ENCODE data around the gene TMPRSS4. TPM values are rescaled to one million over a fixed set of nuclear protein-coding genes. Genes with fewer than 3 reads are reported as not detected.

The TMPRSS4 gene
- total and polyA plus RNA-seq, 2 of the 13 experiments (the other 11 are each of a cell fraction or from before 2014, with no cell fraction given): 0.32 TPM; not detected in 1

DNA sequence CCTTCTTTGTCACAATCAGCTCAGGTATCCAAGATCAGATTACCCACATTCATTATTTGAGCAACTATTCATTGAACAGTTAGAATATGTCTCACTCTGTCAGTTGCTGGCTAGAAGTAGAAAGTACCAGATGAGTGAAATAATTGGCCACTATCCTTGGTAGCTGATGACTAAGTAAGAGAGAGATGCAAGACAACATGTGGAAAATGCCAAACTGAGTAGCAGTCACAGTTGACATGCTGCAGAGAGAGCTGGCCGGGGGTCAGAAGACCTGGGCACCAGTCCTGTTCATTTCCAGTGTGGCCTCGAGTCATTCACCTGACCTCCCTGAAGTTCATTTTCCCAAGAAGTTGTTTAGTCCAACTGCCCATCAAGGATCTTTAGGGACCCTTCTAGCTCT is 32.4 kb downstream of the TMPRSS4 start:
- no peak for FAIRE-seq
- TF ChIP-seq ATM (IDR thresholded peaks at IDR 0.05; ENCODE audit: borderline replicate concordance): no peak
- TF ChIP-seq SAFB2 (CRISPR knock-in tag; IDR thresholded peaks at IDR 0.05; ENCODE audit: borderline replicate concordance, low read depth): no peak

DNA sequence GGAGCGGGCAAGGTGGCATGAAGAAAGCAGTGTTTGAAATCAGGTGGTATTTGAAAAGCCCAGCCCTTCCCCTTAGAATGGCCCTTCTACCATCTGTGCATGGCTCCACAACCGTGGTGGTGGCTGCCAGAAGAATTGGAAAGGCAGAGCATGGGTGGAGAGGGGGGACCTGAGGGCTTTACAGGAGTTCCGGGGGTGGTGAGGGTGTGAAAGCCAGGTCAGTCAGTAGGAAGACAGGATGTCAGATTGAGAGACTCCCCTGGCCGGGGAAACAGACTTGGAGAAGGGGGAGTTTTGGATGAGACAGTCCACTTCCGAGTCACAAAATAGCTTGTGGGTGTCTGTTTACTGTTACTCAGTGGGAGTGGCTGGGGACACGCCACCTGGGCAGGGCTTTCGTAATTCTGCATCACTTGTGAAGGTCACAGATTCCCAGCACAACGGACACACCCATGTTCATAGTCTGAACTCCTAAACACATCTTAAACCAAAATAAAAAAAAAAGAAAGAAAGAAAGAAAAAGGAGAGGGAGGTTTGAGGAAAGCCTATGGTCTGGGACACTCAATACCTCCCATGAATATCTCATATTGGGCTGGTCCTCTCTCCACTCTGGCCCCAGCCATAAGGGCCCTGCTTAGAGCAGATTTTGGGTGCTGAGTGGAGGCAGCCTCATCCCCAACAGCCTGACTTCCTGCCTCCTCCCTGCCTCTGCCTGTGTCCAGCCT is 34.3 kb downstream of the TMPRSS4 start:
- Histone ChIP-seq H3K4me3 (replicated peaks in 1 of 3; ENCODE audit: insufficient read depth in 1 of 3, low read depth in 2 of 3, low read length in 3 of 3) (no peak overlapping the region), H4K20me1 (ENCODE audit: insufficient read depth, low read length) (no peaks in the 10 kb centered on the region), H3K9ac (ENCODE audit: insufficient read depth, low read depth, low read length) (no peak overlapping the region), H3K79me2 (ENCODE audit: insufficient read depth, low read length) (no peaks in the 10 kb centered on the region), H3K4me1 (ENCODE audit: insufficient read depth, low read length) (peaks cover 10% of the 10 kb centered on the region), H3K9me3 (ENCODE audit: low read length) (no peaks in the 10 kb centered on the region), H3K36me3 (replicated peaks in 1 of 2; ENCODE audit: control insufficient read depth in 1 of 2, insufficient read depth in 2 of 2, low read length in 2 of 2) (no peaks in the 10 kb centered on the region), H3K4me2 (ENCODE audit: low read depth, low read length) (no peak overlapping the region; the same call in 1 of the 2 replicates), H3K27ac (ENCODE audit: extremely low read length, insufficient read depth, low read length) (no peak overlapping the region), H3K27me3 (ENCODE audit: control insufficient read depth in 1 of 2, insufficient read depth in 2 of 2, low read length in 2 of 2) (peaks cover 4 to 25% of the 10 kb centered on the region in 2 experiments; a peak in 4 of 5 replicates), H2AFZ (ENCODE audit: low read length) (no peak overlapping the region)
- WGBS (ENCODE audit: low lambda C conversion rate): 14% methylated on average over 8 of the region's 8 CpGs
- POLR2A ChIA-PET: no interaction called here
- intact Hi-C loops (cut with micrococcal nuclease; ENCODE audit: unreplicated experiment): no loop called here
- in situ Hi-C loops (cut with HindIII; ENCODE audit: extremely low pct_ligation_motif_present, low pct_unique_long_range_greater_than_20kb): no loop called here
- no peak for TF ChIP-seq ZNF484 (CRISPR knock-in tag; IDR thresholded peaks at IDR 0.05; ENCODE audit: borderline replicate concordance, low read depth)
- 0 out of 2 replicates have a peak, but pooled peaks have one; percentile 28 for TF ChIP-seq SP5 (CRISPR knock-in tag; IDR thresholded peaks at IDR 0.05; ENCODE audit: borderline replicate concordance, low read depth)
- TF ChIP-seq ZNF670 (CRISPR knock-in tag; IDR thresholded peaks at IDR 0.05; ENCODE audit: borderline replicate concordance): no peak
- TF ChIP-seq, protein P1, sequence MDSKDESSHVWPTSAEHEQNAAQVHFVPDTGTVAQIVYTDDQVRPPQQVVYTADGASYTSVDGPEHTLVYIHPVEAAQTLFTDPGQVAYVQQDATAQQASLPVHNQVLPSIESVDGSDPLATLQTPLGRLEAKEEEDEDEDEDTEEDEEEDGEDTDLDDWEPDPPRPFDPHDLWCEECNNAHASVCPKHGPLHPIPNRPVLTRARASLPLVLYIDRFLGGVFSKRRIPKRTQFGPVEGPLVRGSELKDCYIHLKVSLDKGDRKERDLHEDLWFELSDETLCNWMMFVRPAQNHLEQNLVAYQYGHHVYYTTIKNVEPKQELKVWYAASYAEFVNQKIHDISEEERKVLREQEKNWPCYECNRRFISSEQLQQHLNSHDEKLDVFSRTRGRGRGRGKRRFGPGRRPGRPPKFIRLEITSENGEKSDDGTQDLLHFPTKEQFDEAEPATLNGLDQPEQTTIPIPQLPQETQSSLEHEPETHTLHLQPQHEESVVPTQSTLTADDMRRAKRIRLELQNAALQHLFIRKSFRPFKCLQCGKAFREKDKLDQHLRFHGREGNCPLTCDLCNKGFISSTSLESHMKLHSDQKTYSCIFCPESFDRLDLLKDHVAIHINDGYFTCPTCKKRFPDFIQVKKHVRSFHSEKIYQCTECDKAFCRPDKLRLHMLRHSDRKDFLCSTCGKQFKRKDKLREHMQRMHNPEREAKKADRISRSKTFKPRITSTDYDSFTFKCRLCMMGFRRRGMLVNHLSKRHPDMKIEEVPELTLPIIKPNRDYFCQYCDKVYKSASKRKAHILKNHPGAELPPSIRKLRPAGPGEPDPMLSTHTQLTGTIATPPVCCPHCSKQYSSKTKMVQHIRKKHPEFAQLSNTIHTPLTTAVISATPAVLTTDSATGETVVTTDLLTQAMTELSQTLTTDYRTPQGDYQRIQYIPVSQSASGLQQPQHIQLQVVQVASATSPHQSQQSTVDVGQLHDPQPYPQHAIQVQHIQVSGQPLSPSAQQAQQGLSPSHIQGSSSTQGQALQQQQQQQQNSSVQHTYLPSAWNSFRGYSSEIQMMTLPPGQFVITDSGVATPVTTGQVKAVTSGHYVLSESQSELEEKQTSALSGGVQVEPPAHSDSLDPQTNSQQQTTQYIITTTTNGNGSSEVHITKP (CRISPR knock-in tag; IDR thresholded peaks at IDR 0.05; ENCODE audit: low read depth): peak; percentile 46; the same call in 1 of the 2 replicates
- TF ChIP-seq, protein P2, sequence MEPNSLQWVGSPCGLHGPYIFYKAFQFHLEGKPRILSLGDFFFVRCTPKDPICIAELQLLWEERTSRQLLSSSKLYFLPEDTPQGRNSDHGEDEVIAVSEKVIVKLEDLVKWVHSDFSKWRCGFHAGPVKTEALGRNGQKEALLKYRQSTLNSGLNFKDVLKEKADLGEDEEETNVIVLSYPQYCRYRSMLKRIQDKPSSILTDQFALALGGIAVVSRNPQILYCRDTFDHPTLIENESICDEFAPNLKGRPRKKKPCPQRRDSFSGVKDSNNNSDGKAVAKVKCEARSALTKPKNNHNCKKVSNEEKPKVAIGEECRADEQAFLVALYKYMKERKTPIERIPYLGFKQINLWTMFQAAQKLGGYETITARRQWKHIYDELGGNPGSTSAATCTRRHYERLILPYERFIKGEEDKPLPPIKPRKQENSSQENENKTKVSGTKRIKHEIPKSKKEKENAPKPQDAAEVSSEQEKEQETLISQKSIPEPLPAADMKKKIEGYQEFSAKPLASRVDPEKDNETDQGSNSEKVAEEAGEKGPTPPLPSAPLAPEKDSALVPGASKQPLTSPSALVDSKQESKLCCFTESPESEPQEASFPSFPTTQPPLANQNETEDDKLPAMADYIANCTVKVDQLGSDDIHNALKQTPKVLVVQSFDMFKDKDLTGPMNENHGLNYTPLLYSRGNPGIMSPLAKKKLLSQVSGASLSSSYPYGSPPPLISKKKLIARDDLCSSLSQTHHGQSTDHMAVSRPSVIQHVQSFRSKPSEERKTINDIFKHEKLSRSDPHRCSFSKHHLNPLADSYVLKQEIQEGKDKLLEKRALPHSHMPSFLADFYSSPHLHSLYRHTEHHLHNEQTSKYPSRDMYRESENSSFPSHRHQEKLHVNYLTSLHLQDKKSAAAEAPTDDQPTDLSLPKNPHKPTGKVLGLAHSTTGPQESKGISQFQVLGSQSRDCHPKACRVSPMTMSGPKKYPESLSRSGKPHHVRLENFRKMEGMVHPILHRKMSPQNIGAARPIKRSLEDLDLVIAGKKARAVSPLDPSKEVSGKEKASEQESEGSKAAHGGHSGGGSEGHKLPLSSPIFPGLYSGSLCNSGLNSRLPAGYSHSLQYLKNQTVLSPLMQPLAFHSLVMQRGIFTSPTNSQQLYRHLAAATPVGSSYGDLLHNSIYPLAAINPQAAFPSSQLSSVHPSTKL (CRISPR knock-in tag; IDR thresholded peaks at IDR 0.05): 0 out of 2 replicates have a peak, but pooled peaks have one; percentile 16
- no TSS peak for BruUV-seq (replicated peaks)
- CTCF ChIA-PET (ENCODE audit: low intra/inter-chr PET ratio, low total read pairs): no interaction called here
- ATAC-seq (no peak), FAIRE-seq (no peak), DNase-seq (ENCODE audit: low spot score) (no peak)

More for the DNA sequence above, 32.4 kb downstream of the TMPRSS4 start:
- Histone ChIP-seq H3K9ac (ENCODE audit: insufficient read depth, low read depth, low read length) (no peak overlapping the region), H3K27me3 (ENCODE audit: control insufficient read depth in 1 of 2, insufficient read depth in 2 of 2, low read length in 2 of 2) (peaks cover 5 to 31% of the 10 kb centered on the region in 2 experiments), H2AFZ (ENCODE audit: low read length) (no peak overlapping the region), H3K79me2 (ENCODE audit: insufficient read depth, low read length) (no peaks in the 10 kb centered on the region), H3K4me2 (ENCODE audit: low read depth, low read length) (no peak overlapping the region), H3K4me1 (ENCODE audit: insufficient read depth, low read length) (peaks cover 10% of the 10 kb centered on the region), H3K27ac (ENCODE audit: extremely low read length, insufficient read depth, low read length) (no peak overlapping the region), H3K4me3 (replicated peaks in 1 of 3; ENCODE audit: insufficient read depth in 1 of 3, low read depth in 2 of 3, low read length in 3 of 3) (no peak overlapping the region), H4K20me1 (ENCODE audit: insufficient read depth, low read length) (no peaks in the 10 kb centered on the region), H3K9me3 (ENCODE audit: low read length) (no peaks in the 10 kb centered on the region), H3K36me3 (replicated peaks in 1 of 2; ENCODE audit: control insufficient read depth in 1 of 2, insufficient read depth in 2 of 2, low read length in 2 of 2) (no peaks in the 10 kb centered on the region)
- intact Hi-C loops (cut with micrococcal nuclease; ENCODE audit: unreplicated experiment) (no loop called here), in situ Hi-C loops (cut with HindIII; ENCODE audit: extremely low pct_ligation_motif_present, low pct_unique_long_range_greater_than_20kb) (no loop called here)
- DNase-seq (ENCODE audit: low spot score) (no peak), ATAC-seq (no peak)
- ChIA-PET CTCF (ENCODE audit: low intra/inter-chr PET ratio, low total read pairs) (no interaction called here), POLR2A (no interaction called here)
- 0% methylated on average over 2 of the region's 2 CpGs for WGBS (ENCODE audit: low lambda C conversion rate)
- no TSS peak for BruUV-seq (replicated peaks)

Measured in HepG2 (cell line).